Tibial nerve (tissue), 4 donors: ENCODE results near the gene ZNF805. TPM values are rescaled to one million over a fixed set of nuclear protein-coding genes. Genes with fewer than 3 reads are reported as not detected.

ENCODE experiments used
- DNase-seq, 2 donors: peaks; one replicate each; pipeline ENCODE4 v3.0.0-alpha.2; 2019; ENCODE audit warnings: low spot score in 2 of 2
- H3K27ac ChIP-seq, 4 donors: fragments of 200-600 bp; sonication (generic) in 3 of 4; one replicate each; pipeline ENCODE4 v1.5.1; 2017 to 2019; ENCODE audit warnings: mild to moderate bottlenecking in 1 of 4
- H3K27me3 ChIP-seq, 2 donors: fragments of 200-600 bp; sonication (generic) in 1 of 2; one replicate each; pipeline versions ENCODE4 v1.5.1 to v1.6.0; 2017 to 2019
- H3K36me3 ChIP-seq, 3 donors: fragments of 200-600 bp; sonication (generic); one replicate each; pipeline ENCODE4 v1.5.1; 2018 to 2019
- H3K4me1 ChIP-seq, 4 donors: fragments of 200-600 bp; sonication (generic) in 3 of 4; one replicate each; pipeline ENCODE4 v1.5.1; 2017 to 2019
- H3K4me3 ChIP-seq, 4 donors: fragments of 200-600 bp; sonication (generic) in 3 of 4; one replicate each; pipeline ENCODE4 v1.5.1; 2017 to 2019; ENCODE audit warnings: mild to moderate bottlenecking in 1 of 4, moderate library complexity in 1 of 4
- H3K9me3 ChIP-seq, 4 donors: fragments of 200-600 bp; sonication (generic) in 3 of 4; one replicate each; pipeline ENCODE4 v1.5.1; 2017 to 2019
- CTCF ChIP-seq, 5 experiments: fragments of 200-600 bp in 3 of 5; fragments of 450-650 bp in 2 of 5; sonication (generic) in 3 of 5; IDR thresholded peaks; one replicate each; pipeline ENCODE4 v1.5.1; 2016 to 2019; ENCODE audit warnings: antibody characterized with exemption in 5 of 5, mild to moderate bottlenecking in 3 of 5, moderate library complexity in 2 of 5
- EP300 ChIP-seq, 2 donors: sonication (generic); formaldehyde crosslinking; IDR thresholded peaks; one replicate each; pipeline ENCODE4 v1.6.1; 2017; ENCODE audit warnings: antibody characterized with exemption in 2 of 2, mild to moderate bottlenecking in 1 of 2
- POLR2A ChIP-seq, 2 donors: fragments of 450-650 bp; IDR thresholded peaks; one replicate each; pipeline ENCODE4 v1.6.1; 2017; ENCODE audit warnings: antibody characterized with exemption in 2 of 2, mild to moderate bottlenecking in 2 of 2, moderate library complexity in 2 of 2
- WGBS, 2 donors: methylation state at CpG; one replicate each; pipeline ENCODE4 v1.1.5; 2018; 5-methylcytosine and 5-hydroxymethylcytosine counted together
- total RNA-seq, 4 donors: library from RNA; depleted of rRNA; stranded (reverse); fragments of >200 nt; gene quantifications; one replicate each; pipeline ENCODE4 v1.1.0, GENCODE V29; 2016

ZNF805 gene
- total RNA-seq, 4 donors from 2014 or later: 16.2 to 24.7 (median 20.3) TPM

- no peak overlapping the region for H3K4me3 ChIP-seq
- no peaks in the 10 kb centered on the region for H3K27me3 ChIP-seq
- H3K27ac ChIP-seq: no peak overlapping the region
- peaks cover 0 to 84% (median 12%) of the 10 kb centered on the region in 3 donors for H3K36me3 ChIP-seq
- WGBS, 2 donors: 63 to 70% methylated on average over 1 of the region's 1 CpG
- peaks cover 0 to 77% (median 10%) of the 10 kb centered on the region in 4 donors for H3K9me3 ChIP-seq
- no peak for DNase-seq
- H3K4me1 ChIP-seq: peaks cover 0 to 6% (median 0%) of the 10 kb centered on the region in 4 donors
- TF ChIP-seq POLR2A (IDR thresholded peaks at IDR 0.05) (no peak), EP300 (IDR thresholded peaks at IDR 0.05) (no peak), CTCF (IDR thresholded peaks at IDR 0.05) (no peak)
Observed at GRCh38 chr19:57302020-57302465, 61.6 kb downstream of the ZNF805 start.

DNA sequence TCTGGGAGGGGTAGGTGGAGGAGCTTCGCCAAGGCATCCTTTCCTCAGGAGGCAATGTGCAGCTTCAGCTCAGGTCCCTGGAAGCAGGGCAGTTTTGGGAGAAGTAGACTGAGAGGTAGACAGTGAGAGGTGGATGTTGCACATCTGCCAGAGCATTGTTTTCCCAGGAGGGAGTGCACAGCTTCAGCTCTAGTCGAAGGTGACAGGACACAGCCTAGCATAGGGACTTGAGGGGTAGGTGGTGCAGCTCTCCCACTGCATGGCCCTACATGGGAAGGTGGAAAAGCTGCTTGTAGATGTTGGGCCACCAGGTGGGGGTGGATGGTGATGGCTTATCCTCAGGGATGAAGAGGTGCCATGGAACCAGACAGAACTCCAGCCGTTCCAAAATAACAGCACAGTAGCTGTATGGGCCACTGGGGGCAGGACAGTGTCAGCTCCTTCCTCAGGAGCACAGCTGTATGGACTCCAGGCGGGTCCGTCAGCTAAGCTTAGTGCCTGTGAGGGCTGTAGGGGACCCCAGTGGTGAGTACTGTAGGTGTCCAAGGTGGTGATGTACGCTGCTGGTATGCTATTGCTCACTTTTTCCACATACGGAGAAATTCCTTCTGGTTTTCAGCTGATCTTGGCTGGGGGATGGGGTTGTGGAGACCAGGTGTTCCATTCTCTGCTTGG lies 62.4 kb downstream of the ZNF805 start:
- no peak for DNase-seq
- Histone ChIP-seq H3K4me3 (no peak overlapping the region), H3K27me3 (no peaks in the 10 kb centered on the region), H3K36me3 (peaks cover 0 to 76% (median 12%) of the 10 kb centered on the region in 3 donors), H3K9me3 (peaks cover 0 to 70% (median 10%) of the 10 kb centered on the region in 4 donors), H3K4me1 (peaks cover 0 to 6% (median 0%) of the 10 kb centered on the region in 4 donors), H3K27ac (no peak overlapping the region)
- TF ChIP-seq CTCF (IDR thresholded peaks at IDR 0.05) (no peak), EP300 (IDR thresholded peaks at IDR 0.05) (no peak), POLR2A (IDR thresholded peaks at IDR 0.05) (no peak)
- 79 to 81% methylated on average over 7 of the region's 7 CpGs for WGBS, 2 donors

Other genes starting within 250 kb of the ZNF805 start
- not detected for gene USP29, start 120.6 kb upstream of the ZNF805 start, total RNA-seq
- not detected for gene ZIM3, start 95.4 kb upstream of the ZNF805 start, total RNA-seq
- gene DUXA, start 73.1 kb upstream of the ZNF805 start, total RNA-seq: 1 to 10 TPM in 1 of 4 donors, not detected in 3; 5.5 TPM
- gene ZNF264, start 49.1 kb upstream of the ZNF805 start, total RNA-seq: 10 to 100 TPM; 37.8 to 75.6 (median 55.6) TPM
- 1 to 10 TPM in 3 of 4 donors, not detected in 1; 1.0 to 5.2 (median 1.8) TPM for gene AURKC, start 9.6 kb upstream of the ZNF805 start, total RNA-seq
- gene ZNF460, start 39.9 kb downstream of the ZNF805 start, total RNA-seq: 10 to 100 TPM; 68.4 to 94.3 (median 85.1) TPM
- 10 to 100 TPM in 1 of 4 donors, 1 to 10 TPM in 3; 7.3 to 10.6 (median 7.9) TPM for gene ZNF543, start 79.8 kb downstream of the ZNF805 start, total RNA-seq
- 1 to 10 TPM; 5.1 to 7.6 (median 6.0) TPM for gene ZNF304, start 110.6 kb downstream of the ZNF805 start, total RNA-seq
- gene TRAPPC2B, start 122.9 kb downstream of the ZNF805 start, total RNA-seq: 10 to 100 TPM in 3 of 4 donors, 1 to 10 TPM in 1; 4.8 to 20.6 (median 18.8) TPM
- gene ZNF547, start 122.9 kb downstream of the ZNF805 start, total RNA-seq: 1 to 10 TPM in 2 of 4 donors, under 1 TPM in 2; 0.78 to 1.8 (median 1.1) TPM
- 10 to 100 TPM; 19.8 to 40.0 (median 31.2) TPM for gene ZNF548, start 149.2 kb downstream of the ZNF805 start, total RNA-seq
- gene ZNF17, start 170.5 kb downstream of the ZNF805 start, total RNA-seq: 10 to 100 TPM in 3 of 4 donors, 1 to 10 TPM in 1; 9.4 to 27.3 (median 14.9) TPM
- 1 to 10 TPM; 3.1 to 7.8 (median 4.5) TPM for gene ZNF749, start 194.7 kb downstream of the ZNF805 start, total RNA-seq
- gene VN1R1, start 216.5 kb downstream of the ZNF805 start, total RNA-seq: 1 to 10 TPM in 3 of 4 donors, under 1 TPM in 1; 0.60 to 2.6 (median 1.2) TPM
- gene ZNF772, start 236.9 kb downstream of the ZNF805 start, total RNA-seq: 10 to 100 TPM in 3 of 4 donors, 1 to 10 TPM in 1; 9.3 to 19.2 (median 13.6) TPM
- gene ZNF419, start 247.1 kb downstream of the ZNF805 start, total RNA-seq: 10 to 100 TPM; 10.5 to 42.6 (median 16.2) TPM